ENCODE measurements around the gene JMY. TPM values are rescaled to one million over a fixed set of nuclear protein-coding genes. Genes with fewer than 3 reads are reported as not detected.

Gene JMY
- total and polyA plus RNA-seq, 2 donors (not counting 3 experiments of a cell fraction or from before 2014, with no cell fraction given), result 1.5 to 6.5 TPM

DNA sequence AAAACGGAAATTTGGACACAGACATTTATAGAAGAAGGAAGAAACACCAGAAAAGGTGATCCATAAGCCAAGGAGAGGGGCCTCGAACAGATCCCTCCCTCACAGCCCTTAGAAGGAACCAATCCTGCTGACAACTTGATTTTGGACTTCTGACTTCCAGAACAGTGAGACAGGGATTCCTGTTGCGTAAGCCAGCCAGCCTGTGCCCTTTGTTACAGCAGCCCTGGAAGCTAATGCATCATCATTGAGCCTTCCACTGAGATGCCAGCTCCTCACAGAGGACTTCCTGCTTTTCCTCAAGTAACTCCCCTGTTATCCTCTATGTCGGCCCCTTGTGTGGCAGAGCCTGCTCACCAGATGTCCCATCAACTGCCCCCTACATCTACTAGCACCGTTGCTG, 94.1 kb downstream of the JMY start:
- H3K79me2 ChIP-seq (ENCODE audit: control insufficient read depth, insufficient read depth, low read length), result no peaks in the 10 kb centered on the region
- no peak overlapping the region for H2AFZ ChIP-seq (ENCODE audit: low read depth, low read length)
- ChIA-PET CTCF (no interaction called here), POLR2A (no interaction called here)
- DNase-seq (ENCODE audit: low read depth, low spot score) (no peak), FAIRE-seq (no peak)
- no peaks in the 10 kb centered on the region for H3K9me3 ChIP-seq (replicated peaks; ENCODE audit: control insufficient read depth, insufficient read depth, low read length)
- no peak overlapping the region for H3K4me2 ChIP-seq (ENCODE audit: insufficient read depth, low read length)
- no peaks in the 10 kb centered on the region for H3K27me3 ChIP-seq (ENCODE audit: control insufficient read depth in 2 of 2, insufficient read depth in 2 of 2, low read length in 2 of 2)
- H4K20me1 ChIP-seq (replicated peaks; ENCODE audit: control insufficient read depth, extremely low read depth, insufficient read depth, low read length), result no peaks in the 10 kb centered on the region
- no peaks in the 10 kb centered on the region for H3K9me1 ChIP-seq (replicated peaks; ENCODE audit: control insufficient read depth, extremely low read depth, insufficient read depth, low read length)
- no peak overlapping the region for H3K9ac ChIP-seq (replicated peaks; ENCODE audit: extremely low read depth, insufficient read depth, low read length)
- BruUV-seq (replicated peaks), result no TSS peak
- H3K36me3 ChIP-seq (ENCODE audit: control insufficient read depth in 2 of 2, extremely low read depth in 1 of 2, insufficient read depth in 2 of 2, low read length in 2 of 2), result no peaks in the 10 kb centered on the region
- intact Hi-C loops (cut with micrococcal nuclease), result no loop called here
- no peaks in the 10 kb centered on the region for H3K4me1 ChIP-seq (ENCODE audit: control insufficient read depth, extremely low read depth, insufficient read depth, low read length)
- no peak overlapping the region for H3K4me3 ChIP-seq (replicated peaks in 1 of 3; ENCODE audit: insufficient read depth in 1 of 3, low read depth in 1 of 3, low read length in 3 of 3)
- dilution Hi-C loops (cut with MboI; ENCODE audit: extremely low pct_ligation_motif_present, low sequenced_read_pairs), result no loop called here
- H3K27ac ChIP-seq (ENCODE audit: insufficient read depth, low read depth, low read length), result no peak overlapping the region
- TF ChIP-seq POLR2AphosphoS5 (IDR thresholded peaks at IDR 0.05; ENCODE audit: insufficient read depth, low read depth, low read length), result no peak
- no peak for TF ChIP-seq POLR2A (IDR thresholded peaks at IDR 0.05; ENCODE audit: low read depth, low read length)
- no peak for TF ChIP-seq GATA2 (IDR thresholded peaks at IDR 0.05; ENCODE audit: insufficient read depth, insufficient read length, low read depth, low read length)
- no peak for TF ChIP-seq MYC (IDR thresholded peaks at IDR 0.05; ENCODE audit: low read depth, low read length)
- no peak for TF ChIP-seq EZH2 (IDR thresholded peaks at IDR 0.05; ENCODE audit: borderline replicate concordance, low read depth, low read length, severe bottlenecking)
- TF ChIP-seq, protein P1, sequence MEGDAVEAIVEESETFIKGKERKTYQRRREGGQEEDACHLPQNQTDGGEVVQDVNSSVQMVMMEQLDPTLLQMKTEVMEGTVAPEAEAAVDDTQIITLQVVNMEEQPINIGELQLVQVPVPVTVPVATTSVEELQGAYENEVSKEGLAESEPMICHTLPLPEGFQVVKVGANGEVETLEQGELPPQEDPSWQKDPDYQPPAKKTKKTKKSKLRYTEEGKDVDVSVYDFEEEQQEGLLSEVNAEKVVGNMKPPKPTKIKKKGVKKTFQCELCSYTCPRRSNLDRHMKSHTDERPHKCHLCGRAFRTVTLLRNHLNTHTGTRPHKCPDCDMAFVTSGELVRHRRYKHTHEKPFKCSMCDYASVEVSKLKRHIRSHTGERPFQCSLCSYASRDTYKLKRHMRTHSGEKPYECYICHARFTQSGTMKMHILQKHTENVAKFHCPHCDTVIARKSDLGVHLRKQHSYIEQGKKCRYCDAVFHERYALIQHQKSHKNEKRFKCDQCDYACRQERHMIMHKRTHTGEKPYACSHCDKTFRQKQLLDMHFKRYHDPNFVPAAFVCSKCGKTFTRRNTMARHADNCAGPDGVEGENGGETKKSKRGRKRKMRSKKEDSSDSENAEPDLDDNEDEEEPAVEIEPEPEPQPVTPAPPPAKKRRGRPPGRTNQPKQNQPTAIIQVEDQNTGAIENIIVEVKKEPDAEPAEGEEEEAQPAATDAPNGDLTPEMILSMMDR (IDR thresholded peaks at IDR 0.05; ENCODE audit: extremely low read depth in 1 of 2, insufficient read depth in 1 of 2, low read depth in 1 of 2, low read length in 2 of 2), result no peak
- no peak for TF ChIP-seq FOS (IDR thresholded peaks at IDR 0.05; ENCODE audit: borderline replicate concordance, insufficient read depth, low read length)
- TF ChIP-seq JUN (IDR thresholded peaks at IDR 0.05; ENCODE audit: borderline replicate concordance, insufficient read depth, insufficient read length, low read depth), result no peak
- TF ChIP-seq, protein P2, sequence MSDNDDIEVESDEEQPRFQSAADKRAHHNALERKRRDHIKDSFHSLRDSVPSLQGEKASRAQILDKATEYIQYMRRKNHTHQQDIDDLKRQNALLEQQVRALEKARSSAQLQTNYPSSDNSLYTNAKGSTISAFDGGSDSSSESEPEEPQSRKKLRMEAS (IDR thresholded peaks at IDR 0.05; ENCODE audit: insufficient read depth, insufficient read length), result no peak
